Stimulated activated CD4-positive, alpha-beta T cell treated with anti-CD3 and anti-CD28 coated beads, Interleukin-1b, Interleukin-23, amount 100 ng/mL, for 24 hours (primary cell): ENCODE data around the gene THEM4.
"Not testable (repeated sequence)": the region's sequence is repeated elsewhere in the genome, so short reads cannot be mapped to it uniquely, and the experiment has no call there.

Experiments
- DNase-seq, 4 experiments: peaks; one replicate each; pipeline ENCODE4 v3.0.0-alpha.2; 2020; ENCODE audit warnings: low read depth in 4 of 4, low spot score in 1 of 4

Gene THEM4

DNA sequence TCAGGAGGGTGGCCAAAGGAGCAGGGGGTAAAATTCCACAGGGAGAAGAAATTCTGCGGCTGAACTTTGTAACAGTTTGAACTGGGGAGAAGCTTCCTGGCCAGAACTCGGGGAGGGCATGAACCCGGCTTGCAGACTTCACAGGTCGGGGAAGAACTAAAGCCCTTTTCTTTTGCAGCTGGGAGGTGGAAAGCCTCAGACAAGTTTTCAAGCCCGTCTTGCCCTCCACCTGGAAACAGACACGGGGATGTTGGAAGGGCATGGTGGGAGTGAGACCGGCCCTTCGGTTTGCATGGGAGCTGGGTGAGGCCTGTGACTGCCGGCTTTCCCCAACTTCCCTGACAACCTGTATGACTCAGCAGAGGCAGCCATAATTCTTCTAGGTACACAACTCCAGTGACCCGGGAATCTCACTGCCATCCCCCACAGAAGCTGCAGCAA, 11.3 kb downstream of the THEM4 start:
- no peak for DNase-seq

DNA sequence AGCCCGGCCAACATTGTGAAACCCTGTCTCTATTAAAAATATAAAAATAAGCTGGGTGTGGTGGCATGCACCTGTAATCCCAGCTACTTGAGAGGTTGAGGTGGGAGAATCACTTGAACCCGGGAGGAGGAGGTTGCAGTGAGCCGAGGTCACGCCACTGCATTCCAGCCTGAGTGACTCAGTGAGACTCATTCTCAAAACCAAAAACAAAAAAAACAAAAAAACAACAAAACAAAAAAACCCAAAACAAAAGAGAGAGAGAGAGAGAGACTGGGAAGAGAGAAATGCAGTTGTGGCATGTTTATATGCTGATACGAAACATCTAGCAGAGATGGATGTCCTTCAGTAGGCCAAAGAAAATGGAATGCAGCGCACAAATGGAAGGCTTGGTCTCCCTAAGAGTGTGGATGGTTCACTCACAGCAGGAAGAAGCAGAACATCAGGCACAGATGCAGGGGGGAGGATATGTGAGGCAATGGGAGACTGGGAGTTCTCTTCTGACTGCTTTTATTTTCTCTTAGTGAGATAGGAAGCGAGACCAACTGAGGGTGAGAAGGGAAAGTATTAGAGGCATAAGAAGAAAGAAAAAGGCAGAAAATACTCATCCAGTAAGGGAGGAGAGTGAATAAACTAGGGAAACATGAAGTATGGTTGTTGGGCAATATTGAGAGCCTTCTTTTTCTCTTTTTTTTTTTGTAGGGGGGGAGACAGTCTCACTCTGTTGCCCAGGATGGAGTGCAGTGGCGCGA, 16.0 kb downstream of the THEM4 start:
- no peak for DNase-seq

- no peak for DNase-seq
Observed at GRCh38 chr1:151892190-151892589, 17.1 kb downstream of the THEM4 start.

DNA sequence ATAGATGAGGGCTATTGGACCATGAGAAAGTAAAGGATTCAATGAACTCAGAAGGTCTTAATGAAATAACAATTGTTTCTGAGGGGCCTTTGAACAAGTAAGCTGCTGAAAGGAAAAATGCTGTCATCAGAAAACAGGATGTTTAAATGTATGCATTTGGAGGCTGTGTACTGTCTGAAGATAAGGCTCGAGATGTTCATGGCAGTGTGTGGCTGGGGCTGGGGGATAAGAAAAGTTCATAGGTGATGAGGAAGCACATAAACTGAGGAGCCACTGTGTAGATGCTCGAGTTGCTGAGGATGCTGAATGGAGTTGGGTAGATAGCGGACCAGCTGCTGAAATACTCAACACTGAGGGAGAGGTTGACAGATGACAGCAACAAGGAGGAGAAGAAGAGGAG, 17.8 kb downstream of the THEM4 start:
- DNase-seq: no peak

- no peak for DNase-seq
Observed at GRCh38 chr1:151888972-151889570, 20.2 kb downstream of the THEM4 start.

GRCh38 chr1:151887028-151887427, 22.3 kb downstream of the THEM4 start:
- DNase-seq: no peak

DNA sequence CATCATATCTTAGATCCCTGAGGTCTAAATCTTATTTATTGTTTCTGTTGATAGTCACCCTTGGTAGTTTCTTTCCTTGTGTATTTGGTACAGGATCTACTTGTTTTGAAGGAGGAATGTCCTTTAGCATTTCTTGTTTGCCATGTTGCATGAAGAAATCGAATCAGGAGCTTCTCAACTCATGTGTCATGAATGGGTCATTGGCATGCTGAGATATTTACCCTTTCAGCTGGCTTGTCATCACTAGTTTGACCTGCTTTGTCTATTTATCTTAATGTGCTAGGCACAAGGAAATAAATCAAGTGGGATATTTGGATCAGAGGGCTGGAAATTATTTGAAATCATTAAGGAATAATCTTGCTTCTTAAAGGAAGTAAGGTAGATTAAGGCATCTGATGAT, 23.8 kb downstream of the THEM4 start:
- DNase-seq: no peak

DNA sequence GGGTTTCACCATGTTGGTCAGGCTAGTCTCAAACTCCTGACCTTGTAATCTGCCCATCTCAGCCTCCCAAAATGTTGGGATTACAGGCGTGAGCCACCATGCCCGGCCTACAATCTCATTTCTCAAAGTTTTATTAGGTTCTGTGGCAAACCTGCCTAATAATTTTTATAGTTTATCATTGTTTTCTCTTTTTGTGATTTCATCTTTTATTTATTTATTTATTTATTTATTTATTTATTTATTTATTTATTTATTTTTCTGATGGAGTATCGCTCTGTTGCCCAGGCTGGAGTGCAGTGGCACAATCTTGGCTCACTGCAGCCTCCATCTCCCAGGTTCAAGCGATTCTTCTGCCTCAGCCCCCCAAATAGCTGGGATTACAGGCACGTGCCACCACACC, 24.4 kb downstream of the THEM4 start:
- DNase-seq: not testable (repeated sequence)

- DNase-seq: not testable (repeated sequence)
Observed at GRCh38 chr1:151884445-151884844, 24.9 kb downstream of the THEM4 start.

DNA sequence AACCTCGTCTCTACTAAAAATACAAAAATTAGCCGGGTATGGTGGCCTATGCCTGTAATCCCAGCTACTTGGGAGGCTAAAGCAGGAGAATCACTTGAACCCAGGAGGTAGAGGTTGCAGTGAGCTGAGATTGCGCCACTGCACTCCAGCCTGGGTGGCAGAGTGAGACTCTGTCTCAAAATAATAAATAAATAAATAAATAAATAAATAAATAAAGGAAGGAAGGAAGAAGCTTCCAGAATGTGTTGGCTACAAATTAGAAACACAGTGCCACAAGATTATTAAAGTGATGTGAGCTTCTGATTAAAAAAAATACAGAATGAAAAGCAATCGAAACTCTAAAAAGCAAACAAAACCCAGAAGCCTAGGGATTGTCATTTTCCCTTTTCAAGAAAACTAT, 25.4 kb downstream of the THEM4 start:
- DNase-seq: not testable (repeated sequence)

DNA sequence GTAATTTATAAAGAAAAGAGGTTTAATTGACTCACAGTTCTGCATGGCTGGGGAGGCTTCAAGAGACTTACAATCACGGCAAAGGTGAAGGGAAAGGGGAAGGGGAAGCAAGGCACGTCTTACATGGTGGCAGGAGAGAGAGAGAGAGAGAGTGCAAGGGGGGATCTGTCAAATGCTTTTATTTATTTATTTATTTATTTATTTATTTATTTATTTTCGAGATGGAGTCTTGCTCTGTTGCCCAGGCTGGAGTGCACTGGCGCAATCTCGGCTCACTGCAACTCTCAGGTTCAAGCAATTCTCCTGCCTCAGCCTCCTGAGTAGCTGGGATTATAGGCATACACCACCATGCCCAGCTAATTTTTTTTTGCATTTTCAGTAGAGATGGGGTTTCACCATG, 26.4 kb downstream of the THEM4 start:
- not testable (repeated sequence) for DNase-seq

GRCh38 chr1:151882466-151882865, 26.8 kb downstream of the THEM4 start:
- no peak for DNase-seq

DNA sequence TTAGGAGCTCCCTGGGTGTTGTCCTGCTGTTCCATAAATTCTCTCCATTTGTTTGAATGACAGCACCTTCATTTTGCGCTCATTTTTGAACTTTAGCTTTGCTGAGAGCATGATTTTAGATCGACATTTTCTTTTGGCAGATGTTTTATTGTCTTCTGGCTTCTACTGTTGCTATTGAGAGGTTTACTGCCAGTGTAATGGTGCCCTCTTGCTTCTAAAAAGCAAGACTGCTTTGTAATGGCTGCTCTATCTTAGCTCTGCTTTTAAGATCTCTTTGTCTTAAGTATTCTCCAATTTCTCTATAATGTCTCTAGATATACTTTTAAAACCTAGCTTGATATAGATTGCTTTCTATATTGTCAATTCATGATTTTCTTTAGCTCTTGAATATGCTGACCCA, 27.8 kb downstream of the THEM4 start:
- DNase-seq: no peak

GRCh38 chr1:151875419-151876097, 33.8 kb downstream of the THEM4 start:
- no peak for DNase-seq

- not testable (repeated sequence) for DNase-seq
Observed at GRCh38 chr1:151872776-151873175, 36.5 kb downstream of the THEM4 start.

DNA sequence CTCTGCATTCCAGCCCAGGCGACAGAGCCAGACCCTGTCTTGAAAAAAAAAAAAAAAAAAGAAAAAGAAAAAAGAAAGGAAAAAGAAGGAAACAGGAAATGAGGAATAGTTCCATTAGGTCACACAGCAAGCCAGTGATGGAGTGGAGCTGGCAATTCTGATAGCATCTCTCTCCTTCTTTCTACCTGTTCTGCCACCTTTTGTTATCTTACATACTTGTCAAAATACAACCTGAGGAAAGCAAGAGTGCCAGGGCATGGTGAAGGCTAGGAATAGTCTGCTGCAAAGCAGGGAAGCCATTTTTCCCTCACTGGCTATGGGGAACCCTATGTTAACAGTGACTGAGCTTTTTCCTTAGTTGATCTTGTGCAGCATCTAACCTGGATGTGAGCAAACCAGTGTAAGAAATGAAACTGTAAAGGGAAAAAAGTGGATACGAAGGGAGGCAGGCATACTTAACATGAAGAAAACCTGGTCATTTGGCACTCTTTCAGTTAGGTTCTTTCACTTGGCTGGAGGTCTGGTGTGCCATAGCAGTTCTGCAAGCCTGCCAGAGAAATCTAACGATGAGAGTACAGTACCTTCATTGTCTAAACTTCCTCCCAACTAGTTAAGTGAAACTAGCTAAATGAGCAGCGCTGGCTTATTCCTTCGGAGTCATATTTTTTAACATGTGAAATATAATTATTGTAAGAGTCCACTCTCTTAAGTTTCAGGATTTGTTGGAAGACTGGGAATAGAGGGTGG, 37.9 kb downstream of the THEM4 start:
- DNase-seq: no peak

GRCh38 chr1:151868486-151868885, 40.8 kb downstream of the THEM4 start:
- DNase-seq: no peak

- no peak for DNase-seq
Observed at GRCh38 chr1:151867765-151868411, 41.4 kb downstream of the THEM4 start.

DNA sequence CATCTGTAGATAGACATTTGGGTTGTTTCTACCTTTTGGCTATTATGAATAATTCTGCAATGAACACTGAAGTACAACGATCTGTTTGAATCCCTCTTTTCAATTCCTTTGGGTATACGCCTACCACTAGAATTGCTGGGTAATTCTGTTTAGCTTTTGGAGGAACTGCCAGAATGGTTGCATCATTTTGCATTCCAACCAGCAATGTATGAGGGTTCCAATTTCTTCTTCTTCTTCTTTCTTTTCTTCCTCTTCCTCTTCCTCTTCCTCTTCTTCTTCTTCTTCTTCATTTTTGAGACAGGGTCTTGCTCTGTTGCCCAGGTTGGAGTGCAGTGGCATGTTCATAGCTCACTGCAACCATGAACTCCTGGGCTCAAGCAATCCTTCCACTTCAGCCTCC, 42.0 kb downstream of the THEM4 start:
- DNase-seq: no peak

DNA sequence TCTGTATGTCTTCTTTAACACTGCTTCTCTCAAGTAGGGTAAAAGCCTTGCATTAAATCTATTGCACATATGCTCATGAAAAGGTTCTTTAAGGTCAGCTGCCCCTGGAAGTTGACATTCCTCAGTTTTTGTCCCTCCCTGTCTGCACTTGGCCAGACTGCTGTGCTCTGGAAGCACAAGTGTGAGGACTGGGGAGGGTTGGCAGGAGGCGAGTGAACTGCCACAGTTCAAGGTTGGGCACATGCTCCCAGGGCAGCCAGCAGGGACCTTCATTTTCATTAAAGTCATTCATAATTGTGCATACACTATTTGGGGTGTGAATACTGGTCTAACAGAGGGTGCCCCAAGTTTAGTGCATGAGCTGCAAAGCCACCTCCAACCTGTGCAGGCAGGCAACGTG, 44.9 kb downstream of the THEM4 start:
- DNase-seq: no peak

DNA sequence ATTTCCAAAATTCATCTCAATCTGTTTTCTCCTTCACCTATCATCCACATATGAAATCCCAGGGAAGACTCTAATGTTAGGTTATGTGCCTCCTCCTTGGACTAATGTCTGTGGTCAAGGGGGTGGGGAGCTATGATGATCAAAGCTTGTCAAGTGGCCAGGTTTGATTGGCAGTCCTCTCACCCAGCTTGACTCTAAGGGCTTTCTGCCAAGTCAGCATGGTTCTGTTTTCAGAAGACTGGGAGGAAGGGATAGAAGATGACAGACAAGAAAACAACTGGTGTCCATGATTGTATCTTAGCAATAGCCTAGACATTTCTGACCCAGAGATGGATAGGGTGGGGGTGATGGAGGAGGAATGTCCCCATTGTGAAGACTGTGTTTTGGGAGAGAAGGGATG, 46.7 kb downstream of the THEM4 start:
- no peak for DNase-seq
